Measurements from ENCODE around the gene PSME3IP1.

PSME3IP1 gene

GRCh38 chr16:57137566-57138273, 48.1 kb downstream of the PSME3IP1 start:
- TF ChIP-seq MYC (IDR thresholded peaks at IDR 0.05; ENCODE audit: low read depth, low read length) (no peak), POLR2A (IDR thresholded peaks at IDR 0.05; ENCODE audit: extremely low read depth, insufficient read length) (no peak), CTCF (IDR thresholded peaks at IDR 0.05; ENCODE audit: low read depth, low read length) (no peak), MAX (IDR thresholded peaks at IDR 0.05; ENCODE audit: low read depth, low read length) (no peak)
- no peak overlapping the region for H3K4me3 ChIP-seq (ENCODE audit: low read depth, low read length)
- DNase-seq (ENCODE audit: low read depth): no peak

- no peak for DNase-seq (ENCODE audit: low read depth)
- TF ChIP-seq CTCF (IDR thresholded peaks at IDR 0.05; ENCODE audit: low read depth, low read length) (no peak), POLR2A (IDR thresholded peaks at IDR 0.05; ENCODE audit: extremely low read depth, insufficient read length) (no peak), MAX (IDR thresholded peaks at IDR 0.05; ENCODE audit: low read depth, low read length) (no peak), MYC (IDR thresholded peaks at IDR 0.05; ENCODE audit: low read depth, low read length) (no peak)
- H3K4me3 ChIP-seq (ENCODE audit: low read depth, low read length): no peak overlapping the region
Measured at GRCh38 chr16:57137043-57137442, 48.8 kb downstream of the PSME3IP1 start.

- no peak overlapping the region for H3K4me3 ChIP-seq (ENCODE audit: low read depth, low read length)
- DNase-seq (ENCODE audit: low read depth): no peak
- TF ChIP-seq CTCF (IDR thresholded peaks at IDR 0.05; ENCODE audit: low read depth, low read length): no peak
- TF ChIP-seq MAX (IDR thresholded peaks at IDR 0.05; ENCODE audit: low read depth, low read length): no peak
- TF ChIP-seq MYC (IDR thresholded peaks at IDR 0.05; ENCODE audit: low read depth, low read length): no peak
- TF ChIP-seq POLR2A (IDR thresholded peaks at IDR 0.05; ENCODE audit: extremely low read depth, insufficient read length): no peak
Measured at GRCh38 chr16:57134982-57135381, 50.9 kb downstream of the PSME3IP1 start.

GRCh38 chr16:57133886-57134285, 52.0 kb downstream of the PSME3IP1 start:
- H3K4me3 ChIP-seq (ENCODE audit: low read depth, low read length): no peak overlapping the region
- no peak for TF ChIP-seq CTCF (IDR thresholded peaks at IDR 0.05; ENCODE audit: low read depth, low read length)
- TF ChIP-seq POLR2A (IDR thresholded peaks at IDR 0.05; ENCODE audit: extremely low read depth, insufficient read length): no peak
- no peak for TF ChIP-seq MYC (IDR thresholded peaks at IDR 0.05; ENCODE audit: low read depth, low read length)
- TF ChIP-seq MAX (IDR thresholded peaks at IDR 0.05; ENCODE audit: low read depth, low read length): no peak
- no peak for DNase-seq (ENCODE audit: low read depth)

- TF ChIP-seq MYC (IDR thresholded peaks at IDR 0.05; ENCODE audit: low read depth, low read length): no peak
- no peak for TF ChIP-seq CTCF (IDR thresholded peaks at IDR 0.05; ENCODE audit: low read depth, low read length)
- TF ChIP-seq MAX (IDR thresholded peaks at IDR 0.05; ENCODE audit: low read depth, low read length): no peak
- TF ChIP-seq POLR2A (IDR thresholded peaks at IDR 0.05; ENCODE audit: extremely low read depth, insufficient read length): no peak
- DNase-seq (ENCODE audit: low read depth): no peak
- H3K4me3 ChIP-seq (ENCODE audit: low read depth, low read length): no peak overlapping the region
Measured at GRCh38 chr16:57133031-57133430, 52.8 kb downstream of the PSME3IP1 start.

Measured in NB4 (cell line).